ENCODE data around the gene SLC6A20.

SLC6A20 gene

GRCh38 chr3:45817831-45818522, 21.6 kb upstream of the SLC6A20 start:
- TF ChIP-seq, protein P1, sequence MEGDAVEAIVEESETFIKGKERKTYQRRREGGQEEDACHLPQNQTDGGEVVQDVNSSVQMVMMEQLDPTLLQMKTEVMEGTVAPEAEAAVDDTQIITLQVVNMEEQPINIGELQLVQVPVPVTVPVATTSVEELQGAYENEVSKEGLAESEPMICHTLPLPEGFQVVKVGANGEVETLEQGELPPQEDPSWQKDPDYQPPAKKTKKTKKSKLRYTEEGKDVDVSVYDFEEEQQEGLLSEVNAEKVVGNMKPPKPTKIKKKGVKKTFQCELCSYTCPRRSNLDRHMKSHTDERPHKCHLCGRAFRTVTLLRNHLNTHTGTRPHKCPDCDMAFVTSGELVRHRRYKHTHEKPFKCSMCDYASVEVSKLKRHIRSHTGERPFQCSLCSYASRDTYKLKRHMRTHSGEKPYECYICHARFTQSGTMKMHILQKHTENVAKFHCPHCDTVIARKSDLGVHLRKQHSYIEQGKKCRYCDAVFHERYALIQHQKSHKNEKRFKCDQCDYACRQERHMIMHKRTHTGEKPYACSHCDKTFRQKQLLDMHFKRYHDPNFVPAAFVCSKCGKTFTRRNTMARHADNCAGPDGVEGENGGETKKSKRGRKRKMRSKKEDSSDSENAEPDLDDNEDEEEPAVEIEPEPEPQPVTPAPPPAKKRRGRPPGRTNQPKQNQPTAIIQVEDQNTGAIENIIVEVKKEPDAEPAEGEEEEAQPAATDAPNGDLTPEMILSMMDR (IDR thresholded peaks at IDR 0.05; ENCODE audit: control insufficient read depth, extremely low read depth, insufficient read depth), result no peak
- DNase-seq (ENCODE audit: low read depth), result peak; percentile 91
- H3K4me3 ChIP-seq (ENCODE audit: low read depth, low read length), result no peak overlapping the region

GRCh38 chr3:45816544-45816943, 20.2 kb upstream of the SLC6A20 start:
- H3K4me3 ChIP-seq (ENCODE audit: low read depth, low read length), result no peak overlapping the region
- no peak for DNase-seq (ENCODE audit: low read depth)
- TF ChIP-seq, protein P1 (IDR thresholded peaks at IDR 0.05; ENCODE audit: control insufficient read depth, extremely low read depth, insufficient read depth), result no peak

GRCh38 chr3:45814322-45814721, 18.0 kb upstream of the SLC6A20 start:
- TF ChIP-seq, protein P1 (IDR thresholded peaks at IDR 0.05; ENCODE audit: control insufficient read depth, extremely low read depth, insufficient read depth), result no peak

DNA sequence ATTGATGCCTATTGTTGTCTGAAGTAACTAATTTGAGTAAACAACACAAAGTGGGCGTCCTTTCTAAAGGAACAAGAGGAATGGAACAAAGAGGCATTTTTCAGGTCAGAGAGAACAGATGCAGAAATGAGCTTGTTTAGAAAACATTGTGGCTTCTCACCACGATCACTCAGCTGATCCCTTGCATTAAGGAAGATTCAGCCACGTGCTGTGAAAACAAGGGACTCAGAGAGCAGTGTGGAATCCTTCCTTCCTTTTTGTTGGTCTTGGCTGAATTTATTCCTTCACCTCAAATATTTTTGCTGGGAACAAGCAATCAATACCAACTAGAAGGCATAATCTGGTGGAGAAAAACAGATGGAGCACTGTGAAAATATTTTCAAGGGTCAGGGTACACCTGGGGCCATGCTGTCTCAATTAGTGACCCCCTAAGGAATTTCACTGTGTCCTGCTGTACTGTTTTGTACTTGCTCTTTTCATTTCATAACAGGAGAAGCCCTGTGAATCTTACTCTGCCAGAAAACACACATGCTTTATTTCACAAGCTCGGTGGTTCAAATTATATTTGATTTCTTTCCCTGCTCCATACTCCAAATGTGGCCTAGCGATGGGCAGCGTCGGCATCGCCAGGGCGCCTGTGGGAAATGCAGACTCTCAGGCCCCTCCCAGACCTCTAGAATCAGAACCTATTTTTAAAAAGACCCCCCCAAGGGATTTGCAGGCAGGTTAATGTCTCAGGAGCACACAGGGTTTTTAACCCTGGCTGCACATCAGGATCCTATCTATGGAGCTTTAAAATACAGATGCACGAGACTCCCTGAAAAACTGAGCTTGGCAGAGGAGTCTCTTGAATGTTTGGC, 11.6 kb upstream of the SLC6A20 start:
- TF ChIP-seq, protein P1 (IDR thresholded peaks at IDR 0.05; ENCODE audit: control insufficient read depth, extremely low read depth, insufficient read depth), result no peak
- DNase-seq (ENCODE audit: low read depth), result no peak
- no peak overlapping the region for H3K4me3 ChIP-seq (ENCODE audit: low read depth, low read length)

More at GRCh38 chr3:45814322-45814721, 18.0 kb upstream of the SLC6A20 start:
- H3K4me3 ChIP-seq (ENCODE audit: low read depth, low read length), result no peak overlapping the region
- no peak for DNase-seq (ENCODE audit: low read depth)

- TF ChIP-seq, protein P1 (IDR thresholded peaks at IDR 0.05; ENCODE audit: control insufficient read depth, extremely low read depth, insufficient read depth), result no peak
- DNase-seq (ENCODE audit: low read depth), result no peak
- H3K4me3 ChIP-seq (ENCODE audit: low read depth, low read length), result no peak overlapping the region
Observed at GRCh38 chr3:45807133-45807532, 10.8 kb upstream of the SLC6A20 start.

GRCh38 chr3:45806072-45806471, 9.7 kb upstream of the SLC6A20 start:
- DNase-seq (ENCODE audit: low read depth), result no peak
- TF ChIP-seq, protein P1 (IDR thresholded peaks at IDR 0.05; ENCODE audit: control insufficient read depth, extremely low read depth, insufficient read depth), result no peak
- no peak overlapping the region for H3K4me3 ChIP-seq (ENCODE audit: low read depth, low read length)

Measured in LNCaP clone FGC (cell line).